Liver (tissue), 9 donors: ENCODE results near the gene CASP10. TPM values are rescaled to one million over a fixed set of nuclear protein-coding genes. Genes with fewer than 3 reads are reported as not detected.

Experiments
- DNase-seq: peaks from one replicate; pipeline ENCODE4 v3.0.0-alpha.2; 2017; ENCODE audit warnings: low spot score
- H3K27ac ChIP-seq, 2 donors: one replicate each; pipeline ENCODE4 v1.7.0; 2013; ENCODE audit warnings: inconsistent platforms in 2 of 2, low read length in 2 of 2, control low read depth in 1 of 2, low read depth in 1 of 2, mild to moderate bottlenecking in 1 of 2
- H3K27me3 ChIP-seq, 4 donors: one replicate each; pipeline versions ENCODE4 v1.6.1 to v1.7.0; 2013; ENCODE audit warnings: low read length in 3 of 4, inconsistent platforms in 1 of 4, mild to moderate bottlenecking in 1 of 4, moderate library complexity in 1 of 4; ENCODE audit not compliant: control insufficient read depth in 4 of 4, insufficient read depth in 4 of 4
- H3K36me3 ChIP-seq, 4 donors: one replicate each; pipeline versions ENCODE4 v1.6.1 to v1.7.0; 2013; ENCODE audit warnings: low read length in 3 of 4, mild to moderate bottlenecking in 3 of 4, low read depth in 1 of 4, moderate library complexity in 1 of 4; ENCODE audit not compliant: control insufficient read depth in 4 of 4, insufficient read depth in 3 of 4
- H3K4me1 ChIP-seq, 4 donors: one replicate each; pipeline versions ENCODE4 v1.6.1 to v1.7.0; 2013; ENCODE audit warnings: low read length in 3 of 4, mild to moderate bottlenecking in 3 of 4, moderate library complexity in 1 of 4; ENCODE audit not compliant: control insufficient read depth in 4 of 4, insufficient read depth in 4 of 4
- H3K4me3 ChIP-seq, 3 donors: one replicate each; pipeline versions ENCODE4 v1.6.1 to v1.7.0; 2013; ENCODE audit warnings: low read length in 3 of 3, control low read depth in 1 of 3, low read depth in 1 of 3, mild to moderate bottlenecking in 1 of 3
- H3K9ac ChIP-seq, 2 donors: one replicate each; pipeline ENCODE4 v1.7.0; 2013; ENCODE audit warnings: low read length in 2 of 2, mild to moderate bottlenecking in 2 of 2, moderate library complexity in 2 of 2, control low read depth in 1 of 2, low read depth in 1 of 2
- H3K9me3 ChIP-seq, 4 donors: one replicate each; pipeline versions ENCODE4 v1.6.1 to v1.7.0; 2013; ENCODE audit warnings: low read length in 3 of 4; ENCODE audit not compliant: control insufficient read depth in 4 of 4
- ATF3 ChIP-seq: IDR thresholded peaks from 2 replicates; pipeline ENCODE4 v1.6.1; 2016; ENCODE audit warnings: antibody characterized with exemption
- CTCF ChIP-seq: fragments of 150-350 bp; IDR thresholded peaks from 2 replicates; pipeline ENCODE4 v1.5.1; 2017; ENCODE audit warnings: improper control_type of control experiment, low read depth, low read length; ENCODE audit not compliant: missing input control
- EGR1 ChIP-seq, 2 donors: IDR thresholded peaks; 2 replicates each; pipeline ENCODE4 v1.6.1; 2016 to 2018; ENCODE audit warnings: antibody characterized with exemption in 2 of 2, low read depth in 2 of 2
- FOXA1 ChIP-seq: IDR thresholded peaks from 2 replicates; pipeline ENCODE4 v1.6.1; 2016; ENCODE audit warnings: antibody characterized with exemption
- FOXA2 ChIP-seq: IDR thresholded peaks from 2 replicates; pipeline ENCODE4 v1.6.1; 2016; ENCODE audit warnings: antibody characterized with exemption
- GABPA ChIP-seq, 2 donors: IDR thresholded peaks in 1 of 2; conservative IDR thresholded peaks in 1 of 2; 2 replicates each; pipeline ENCODE4 v1.6.1; 2016; ENCODE audit warnings: antibody characterized with exemption in 2 of 2, mild to moderate bottlenecking in 1 of 2, moderate library complexity in 1 of 2
- HNF4A ChIP-seq, 2 donors: conservative IDR thresholded peaks; 2 replicates each; pipeline ENCODE4 v1.6.1; 2016; ENCODE audit warnings: antibody characterized with exemption in 2 of 2, mild to moderate bottlenecking in 2 of 2
- HNF4G ChIP-seq: IDR thresholded peaks from 2 replicates; pipeline ENCODE4 v1.6.1; 2016; ENCODE audit warnings: antibody characterized with exemption
- JUND ChIP-seq, 2 donors: IDR thresholded peaks; 2 replicates each; pipeline ENCODE4 v1.6.1; 2016; ENCODE audit warnings: antibody characterized with exemption in 2 of 2
- MAX ChIP-seq: IDR thresholded peaks from 2 replicates; pipeline ENCODE4 v1.6.1; 2016; ENCODE audit warnings: antibody characterized with exemption
- NR2F2 ChIP-seq: IDR thresholded peaks from 2 replicates; pipeline ENCODE4 v1.6.1; 2016; ENCODE audit warnings: antibody characterized with exemption
- RAD21 ChIP-seq, 2 donors: IDR thresholded peaks; 2 replicates each; pipeline ENCODE4 v1.6.1; 2016; ENCODE audit warnings: antibody characterized with exemption in 2 of 2, mild to moderate bottlenecking in 2 of 2
- REST ChIP-seq: IDR thresholded peaks from 2 replicates; pipeline ENCODE4 v1.6.1; 2016; ENCODE audit warnings: antibody characterized with exemption, mild to moderate bottlenecking
- RXRA ChIP-seq, 2 donors: IDR thresholded peaks; 2 replicates each; pipeline ENCODE4 v1.6.1; 2017 to 2018; ENCODE audit warnings: antibody characterized with exemption in 2 of 2, mild to moderate bottlenecking in 1 of 2
- SP1 ChIP-seq: IDR thresholded peaks from 2 replicates; pipeline ENCODE4 v1.6.1; 2018; ENCODE audit warnings: antibody characterized with exemption, mild to moderate bottlenecking
- TAF1 ChIP-seq: conservative IDR thresholded peaks from 2 replicates; pipeline ENCODE4 v1.6.1; 2016; ENCODE audit warnings: antibody characterized with exemption, mild to moderate bottlenecking
- YY1 ChIP-seq: IDR thresholded peaks from 2 replicates; pipeline ENCODE4 v1.6.1; 2016; ENCODE audit warnings: antibody characterized with exemption, mild to moderate bottlenecking
- ZBTB33 ChIP-seq: IDR thresholded peaks from 2 replicates; pipeline ENCODE4 v1.6.1; 2016; ENCODE audit warnings: antibody characterized with exemption
- WGBS: extraction: QIAGEN DNeasy Blood & Tissue Kit; methylation state at CpG from one replicate; pipeline ENCODE4 v1.1.7; 2013; 5-methylcytosine and 5-hydroxymethylcytosine counted together
- polyA plus RNA-seq, 2 donors: library from polyadenylated mRNA; stranded (reverse) in 1 of 2; unstranded in 1 of 2; fragments of 200-250 nt in 1 of 2; fragments of >200 nt in 1 of 2; fragmentation: Nextera tagmentation in 1 of 2; extraction: Ambion mirVana in 1 of 2; gene quantifications; one replicate each; pipeline versions ENCODE4 v1.2.1 to v1.2.3, GENCODE V29; 2013 to 2015
- total RNA-seq, 2 donors: library from RNA; depleted of rRNA; stranded (reverse); fragments of >200 nt; gene quantifications; one replicate each; pipeline ENCODE4 v1.2.3, GENCODE V29; 2014
- donor health status: healthy.
- donor health status: healthy.
- donor health status: healthy.
- donor health status: healthy.
- donor health status: healthy.

Gene CASP10
- total and polyA plus RNA-seq, 4 donors = 2.2 to 13.6 (median 5.6) TPM

GRCh38 chr2:201254081-201254730 is 71.3 kb downstream of the CASP10 start:
- DNase-seq = no peak
- TF ChIP-seq REST (no peak), HNF4G (no peak), MAX (no peak), RAD21 (IDR thresholded peaks at IDR 0.05) (no peak), FOXA1 (no peak), RXRA (IDR thresholded peaks at IDR 0.05) (no peak), GABPA (IDR thresholded peaks at IDR 0.05 in 1 of 2, conservative IDR thresholded peaks at IDR 0.05 in 1 of 2) (no peak), YY1 (no peak), JUND (IDR thresholded peaks at IDR 0.05) (no peak), NR2F2 (no peak), HNF4A (conservative IDR thresholded peaks at IDR 0.05) (no peak), ZBTB33 (no peak), TAF1 (no peak), ATF3 (no peak), EGR1 (IDR thresholded peaks at IDR 0.05; ENCODE audit: low read depth in 2 of 2) (no peak), FOXA2 (no peak), SP1 (no peak)
- 74% methylated on average over 5 of the region's 5 CpGs for WGBS
- Histone ChIP-seq H3K4me3 (no peak overlapping the region), H3K27ac (no peak overlapping the region), H3K9ac (no peak overlapping the region), H3K36me3 (no peaks in the 10 kb centered on the region), H3K9me3 (no peaks in the 10 kb centered on the region), H3K4me1 (peaks cover 0 to 4% (median 0%) of the 10 kb centered on the region in 4 donors), H3K27me3 (no peaks in the 10 kb centered on the region)

- H3K4me3 ChIP-seq = no peak overlapping the region
- H3K36me3 ChIP-seq = no peaks in the 10 kb centered on the region
- no peak overlapping the region for H3K27ac ChIP-seq
- no peak overlapping the region for H3K9ac ChIP-seq
- 98% methylated on average over 3 of the region's 3 CpGs for WGBS
- peaks cover 0 to 4% (median 1%) of the 10 kb centered on the region in 4 donors for H3K4me1 ChIP-seq
- DNase-seq = no peak
- no peaks in the 10 kb centered on the region for H3K9me3 ChIP-seq
- H3K27me3 ChIP-seq = no peaks in the 10 kb centered on the region
- TF ChIP-seq GABPA (IDR thresholded peaks at IDR 0.05 in 1 of 2, conservative IDR thresholded peaks at IDR 0.05 in 1 of 2) (no peak), JUND (IDR thresholded peaks at IDR 0.05) (no peak), CTCF (no peak), SP1 (no peak), TAF1 (no peak), ZBTB33 (no peak), ATF3 (no peak)
Observed at GRCh38 chr2:201255408-201256033, 72.6 kb downstream of the CASP10 start.
